Panc1 (cell line): ENCODE measurements around the gene TRPM1. TPM values are rescaled to one million over a fixed set of nuclear protein-coding genes. Genes with fewer than 3 reads are reported as not detected.

Experiments
- ATAC-seq: fragments of 200-7000 bp; cut with Tn5 transposase; 2 replicates; pipeline ENCODE4 v1.9.1; 2020; ENCODE audit warnings: mild to moderate bottlenecking, moderate library complexity
- BruUV-seq: library from RNA; stranded (reverse); fragments of 400-500 nt; replicated peaks from 2 replicates; lab custom pipeline; 2021; lab: Mats Ljungman, UMichigan
- CTCF ChIA-PET: fragments of 300-600 bp; sonication (Branson Sonifier 250); formaldehyde crosslinking; loops from one replicate; lab custom pipeline; 2022; ENCODE audit warnings: antibody characterized with exemption; lab: Charles Lee
- POLR2A ChIA-PET: fragments of 300-600 bp; sonication (Branson Sonifier 250); formaldehyde crosslinking; loops from one replicate; lab custom pipeline; 2022; ENCODE audit warnings: antibody characterized with exemption; lab: Charles Lee
- DNase-seq: peaks from one replicate; pipeline ENCODE4 v3.0.0-alpha.2; 2010; ENCODE audit warnings: low read depth, low spot score
- H3K27ac ChIP-seq: 2 replicates; pipeline ENCODE4 v1.5.1; 2011; ENCODE audit warnings: mild to moderate bottlenecking, low read length, inconsistent platforms
- H3K27me3 ChIP-seq: fragments of 200-500 bp; sonication (Bioruptor generic); 2 replicates; pipeline ENCODE4 v1.6.0; 2014; ENCODE audit warnings: low read length, inconsistent platforms; ENCODE audit not compliant: control insufficient read depth, insufficient read depth
- H3K36me3 ChIP-seq: fragments of 200-500 bp; sonication (Bioruptor generic); 2 replicates; pipeline ENCODE4 v1.5.1; 2014; ENCODE audit warnings: inconsistent platforms, mild to moderate bottlenecking, low read length, moderate library complexity; ENCODE audit not compliant: control insufficient read depth, insufficient read depth
- H3K4me1 ChIP-seq: 2 replicates; pipeline ENCODE4 v1.5.1; 2011; ENCODE audit warnings: inconsistent platforms, mild to moderate bottlenecking, low read length, moderate library complexity; ENCODE audit not compliant: control insufficient read depth, insufficient read depth
- H3K4me3 ChIP-seq, 2 experiments: 2 replicates each; pipeline ENCODE4 v1.5.1; 2011 to 2012; ENCODE audit warnings: low read depth in 2 of 2, low read length in 2 of 2, mild to moderate bottlenecking in 2 of 2, inconsistent platforms in 1 of 2, moderate library complexity in 1 of 2
- H3K9me3 ChIP-seq: fragments of 200-500 bp; sonication (Bioruptor generic); 2 replicates; pipeline ENCODE4 v1.5.1; 2014; ENCODE audit warnings: low read depth, mild to moderate bottlenecking, inconsistent platforms, low read length, moderate library complexity; ENCODE audit not compliant: control insufficient read depth, insufficient read depth
- CTCF ChIP-seq: fragments of 450-650 bp; IDR thresholded peaks from 2 replicates; pipeline ENCODE4 v1.5.1; 2017; ENCODE audit warnings: mild to moderate bottlenecking
- POLR2AphosphoS5 ChIP-seq: IDR thresholded peaks from 2 replicates; pipeline ENCODE4 v1.6.1; 2012; ENCODE audit warnings: mild to moderate bottlenecking, low read depth, low read length, moderate library complexity
- REST ChIP-seq, 2 experiments: IDR thresholded peaks; 2 replicates each; pipeline ENCODE4 v1.6.1; 2011 to 2012; ENCODE audit warnings: low read depth in 2 of 2, control low read depth in 1 of 2, low read length in 1 of 2, mild to moderate bottlenecking in 1 of 2, moderate library complexity in 1 of 2; ENCODE audit not compliant: insufficient read depth in 1 of 2
- SIN3A ChIP-seq: IDR thresholded peaks from 2 replicates; pipeline ENCODE4 v1.6.1; 2012; ENCODE audit warnings: low read depth, mild to moderate bottlenecking, low read length, moderate library complexity, borderline replicate concordance; ENCODE audit not compliant: insufficient read depth
- TCF7L2 ChIP-seq: IDR thresholded peaks from 2 replicates; pipeline ENCODE4 v1.6.1; 2011; ENCODE audit warnings: mild to moderate bottlenecking, low read depth, low read length, inconsistent platforms
- in situ Hi-C: cut with HindIII; loops from 2 replicates; pipeline ENCODE4 v1.10.0; 2016; ENCODE audit warnings: low sequenced_read_pairs, low pct_unique_long_range_greater_than_20kb
- intact Hi-C: fragments of 100-400 bp; cut with micrococcal nuclease; formaldehyde crosslinking; loops from one replicate; pipeline ENCODE4 v1.10.0; 2022; ENCODE audit not compliant: unreplicated experiment
- total RNA-seq: library from RNA; stranded (reverse); gene quantifications from one replicate; pipeline ENCODE4 v1.2.1, GENCODE V29; 2021; ENCODE audit not compliant: unreplicated experiment

Gene TRPM1
- total RNA-seq, 1 experiment from 2014 or later, result not detected

DNA sequence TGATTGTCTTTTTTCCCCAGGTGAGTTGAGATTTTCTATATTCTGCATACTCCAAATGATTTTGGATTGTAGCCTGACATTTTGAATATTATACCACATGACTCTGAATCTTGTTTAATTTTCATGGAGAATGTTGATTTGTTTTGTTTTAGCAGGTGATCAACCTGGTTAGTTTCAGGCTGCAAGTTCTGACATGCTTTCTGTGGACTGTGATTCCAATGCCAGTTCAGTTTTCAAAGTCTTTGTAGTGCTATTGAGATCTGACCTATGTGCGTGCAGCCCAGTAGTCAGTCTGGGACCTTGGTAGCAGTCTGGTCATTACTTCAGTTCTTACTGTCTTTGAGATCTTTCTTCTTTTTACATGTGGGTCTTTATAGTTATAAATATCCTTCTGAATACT lies 91.5 kb downstream of the TRPM1 start:
- intact Hi-C loops (no loop called here), in situ Hi-C loops (no loop called here)
- Histone ChIP-seq H3K4me1 (no peaks in the 10 kb centered on the region), H3K4me3 (no peak overlapping the region), H3K27ac (no peak overlapping the region), H3K36me3 (no peaks in the 10 kb centered on the region), H3K9me3 (peaks cover 8% of the 10 kb centered on the region; the same call in 1 of the 2 replicates), H3K27me3 (no peaks in the 10 kb centered on the region; the same call in 1 of the 2 replicates)
- BruUV-seq, result no TSS peak
- TF ChIP-seq TCF7L2 (no peak), SIN3A (no peak), POLR2AphosphoS5 (no peak), REST (IDR thresholded peaks at IDR 0.05; ENCODE audit: insufficient read depth in 1 of 2, low read depth in 2 of 2, low read length in 1 of 2) (no peak), CTCF (no peak)
- CTCF ChIA-PET, result no interaction called here
- ATAC-seq, result no peak
- DNase-seq, result no peak
- POLR2A ChIA-PET, result no interaction called here

DNA sequence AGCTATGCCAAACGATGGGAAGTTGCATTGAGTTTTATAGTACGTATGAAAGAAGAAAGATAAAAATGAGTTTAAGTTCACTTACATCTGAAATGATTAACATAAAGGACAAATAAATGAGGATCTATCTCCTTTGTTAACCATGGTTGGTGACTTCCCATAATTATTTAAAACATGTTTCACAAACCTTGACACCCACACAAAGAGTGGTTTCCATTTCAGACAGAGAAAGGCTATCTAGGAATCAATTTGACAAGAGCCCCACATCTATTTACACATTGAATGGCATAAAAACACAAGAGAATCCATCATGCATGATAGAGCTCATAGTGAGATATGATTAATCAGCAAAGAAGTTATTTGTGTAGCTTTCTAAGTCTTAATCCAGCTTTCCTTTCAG lies 95.9 kb downstream of the TRPM1 start:
- DNase-seq (no peak), ATAC-seq (no peak)
- in situ Hi-C loops (no loop called here), intact Hi-C loops (no loop called here)
- ChIA-PET CTCF (no interaction called here), POLR2A (interaction anchor here (0.6 kb wide), 1 partner anchor 61 kb away, joined by 5 read pairs; no protein-coding TSS in a partner anchor)
- TF ChIP-seq REST (IDR thresholded peaks at IDR 0.05; ENCODE audit: insufficient read depth in 1 of 2, low read depth in 2 of 2, low read length in 1 of 2) (no peak), POLR2AphosphoS5 (no peak), TCF7L2 (no peak), CTCF (no peak), SIN3A (no peak)
- Histone ChIP-seq H3K27ac (no peak overlapping the region), H3K27me3 (peaks cover 7% of the 10 kb centered on the region), H3K36me3 (no peaks in the 10 kb centered on the region), H3K9me3 (no peaks in the 10 kb centered on the region), H3K4me3 (no peak overlapping the region), H3K4me1 (no peaks in the 10 kb centered on the region)
- no TSS peak for BruUV-seq
